GM12878 (cell line): Measurements from ENCODE around the gene MSRB1. TPM values are rescaled to one million over a fixed set of nuclear protein-coding genes. Genes with fewer than 3 reads are reported as not detected.
A peak's percentile ranks its signal among the peaks of the same experiment; 100 is the strongest.
"Not testable (repeated sequence)": the region's sequence is repeated elsewhere in the genome, so short reads cannot be mapped to it uniquely, and the experiment has no call there.

Experiments
- ATAC-seq: fragments of 200-7000 bp; cut with Tn5 transposase; 3 replicates; pipeline ENCODE4 v1.9.1; 2020; ENCODE audit warnings: mild to moderate bottlenecking, moderate library complexity
- BruUV-seq: library from RNA; stranded (reverse); fragments of 400-500 nt; replicated peaks from 2 replicates; lab custom pipeline; 2021; lab: Mats Ljungman, UMichigan
- CTCF ChIA-PET: fragments of 300-600 bp; sonication (Branson Sonifier 250); formaldehyde crosslinking; extraction: SDS; loops from one replicate; lab custom pipeline; 2021; ENCODE audit warnings: inconsistent platforms; lab: Yijun Ruan, JAX
- POLR2A ChIA-PET: fragments of 350-600 bp; formaldehyde crosslinking; extraction: SDS; loops from one replicate; lab custom pipeline; 2021; ENCODE audit warnings: inconsistent platforms; lab: Charles Lee
- RAD21 ChIA-PET: fragments of 300-600 bp; sonication (Branson Sonifier 250); formaldehyde crosslinking; loops from one replicate; lab custom pipeline; 2023; ENCODE audit warnings: antibody characterized with exemption; ENCODE audit not compliant: unreplicated experiment; lab: Charles Lee
- SMC1A ChIA-PET: fragments of 300-600 bp; sonication (Branson Sonifier 250); formaldehyde crosslinking; loops from one replicate; lab custom pipeline; 2023; ENCODE audit not compliant: unreplicated experiment, uncharacterized antibody; lab: Charles Lee
- DNase-seq: peaks from one replicate; pipeline ENCODE4 v3.0.0-alpha.2; 2011; ENCODE audit warnings: low read depth, low spot score
- FAIRE-seq: peaks from 3 replicates; lab custom pipeline; 2011; peaks lifted over from hg19 to GRCh38; lab: Jason Lieb, UNC
- H2AFZ ChIP-seq: 2 replicates; pipeline ENCODE4 v1.6.0; 2011; ENCODE audit warnings: low read depth, low read length, control low read depth; ENCODE audit not compliant: control insufficient read depth
- H3K27ac ChIP-seq: 2 replicates; pipeline ENCODE4 v1.5.1; 2011; ENCODE audit warnings: control low read depth; ENCODE audit not compliant: control insufficient read depth, insufficient read depth
- H3K27me3 ChIP-seq, 2 experiments: replicated peaks in 1 of 2; 2 replicates each; pipeline versions ENCODE4 v1.6.0 to v1.6.1; 2011; ENCODE audit warnings: low read length in 1 of 2; ENCODE audit not compliant: control insufficient read depth in 2 of 2, insufficient read depth in 2 of 2
- H3K36me3 ChIP-seq, 2 experiments: 2 replicates each; pipeline ENCODE4 v1.5.1; 2011; ENCODE audit warnings: low read length in 1 of 2; ENCODE audit not compliant: control insufficient read depth in 2 of 2, insufficient read depth in 2 of 2
- H3K4me1 ChIP-seq: 2 replicates; pipeline ENCODE4 v1.6.1; 2011; ENCODE audit warnings: mild to moderate bottlenecking, low read length, moderate library complexity, mixed read lengths; ENCODE audit not compliant: control insufficient read depth, insufficient read depth
- H3K4me2 ChIP-seq: 2 replicates; pipeline ENCODE4 v1.6.0; 2011; ENCODE audit warnings: control low read depth; ENCODE audit not compliant: control insufficient read depth, insufficient read depth
- H3K4me3 ChIP-seq: fragments of 200-600 bp; sonication (generic); 2 replicates; pipeline ENCODE4 v1.5.1; 2016
- H3K79me2 ChIP-seq: 2 replicates; pipeline ENCODE4 v1.6.0; 2011; ENCODE audit warnings: low read length; ENCODE audit not compliant: control insufficient read depth, insufficient read depth
- H3K9ac ChIP-seq: 2 replicates; pipeline ENCODE4 v1.8.0; 2011; ENCODE audit warnings: low read length, control low read depth, mixed read lengths; ENCODE audit not compliant: control insufficient read depth, insufficient read depth
- H3K9me3 ChIP-seq: replicated peaks from 3 replicates; pipeline ENCODE4 v1.5.1; 2011; ENCODE audit warnings: mild to moderate bottlenecking, low read length; ENCODE audit not compliant: control insufficient read depth, insufficient read depth
- H4K20me1 ChIP-seq: 2 replicates; pipeline ENCODE4 v1.6.0; 2011; ENCODE audit not compliant: control insufficient read depth, insufficient read depth
- BACH1 ChIP-seq: fragments of 450-650 bp; IDR thresholded peaks from 2 replicates; pipeline ENCODE4 v1.6.1; 2017; ENCODE audit warnings: mild to moderate bottlenecking, borderline replicate concordance
- IRF3 ChIP-seq: fragments of 450-650 bp; IDR thresholded peaks from 2 replicates; pipeline ENCODE4 v1.6.1; 2014; ENCODE audit warnings: mild to moderate bottlenecking
- POLR2A ChIP-seq: IDR thresholded peaks from 2 replicates; pipeline ENCODE4 v1.6.1; 2011; ENCODE audit warnings: low read depth, mild to moderate bottlenecking, low read length
- POLR2AphosphoS2 ChIP-seq: IDR thresholded peaks from 2 replicates; pipeline ENCODE4 v1.6.1; 2011; ENCODE audit warnings: low read depth, mild to moderate bottlenecking, low read length, improper control_type of control experiment, moderate library complexity
- POLR2AphosphoS5 ChIP-seq: IDR thresholded peaks from 2 replicates; pipeline ENCODE4 v1.6.1; 2011; ENCODE audit warnings: mild to moderate bottlenecking, low read length, inconsistent platforms
- WGBS: methylation state at CpG from one replicate; pipeline ENCODE4 v1.1.6; 2016; ENCODE audit warnings: low lambda C conversion rate; ENCODE audit not compliant: insufficient replicate concordance, insufficient coverage; ENCODE audit errors: missing lambda C conversion rate; 5-methylcytosine and 5-hydroxymethylcytosine counted together
- in situ Hi-C: fragments of 300-500 bp; cut with MboI; formaldehyde crosslinking; loops from 9 replicates; pipeline ENCODE4 v1.14.3; 2018; ENCODE audit warnings: mixed read lengths
- intact Hi-C: fragments of 100-400 bp; cut with micrococcal nuclease; formaldehyde crosslinking; loops from one replicate; pipeline ENCODE4 v1.14.2; 2022; ENCODE audit not compliant: unreplicated experiment
- polyA plus RNA-seq, 11 experiments: library from polyadenylated mRNA; depleted of rRNA in 4 of 11; unstranded in 6 of 11; stranded (reverse) in 5 of 11; fragments of >200 nt; fragmentation: Nextera tagmentation in 4 of 11; fragmentation: Illumina TruSeq in 1 of 11; extraction: Ambion mirVana in 4 of 11; extraction: Trizol in 1 of 11; gene quantifications; 1 replicate in 1 of 11; 2 replicates in 10 of 11; pipeline versions ENCODE4 v1.2.1 to v1.2.3, GENCODE V29; 2011 to 2016; ENCODE audit warnings: inconsistent platforms in 2 of 11, missing spikeins in 2 of 11, low read depth in 1 of 11
- total RNA-seq, 4 experiments: library from RNA; depleted of rRNA in 3 of 4; stranded (reverse); fragments of >200 nt in 3 of 4; fragmentation: Illumina TruSeq in 1 of 4; extraction: Trizol in 1 of 4; gene quantifications; 2 replicates each; pipeline versions ENCODE4 v1.2.1 to v1.2.3, GENCODE V29; 2013 to 2021

MSRB1 gene
- total and polyA plus RNA-seq, 10 of the 15 experiments (the other 5 are each of a cell fraction or from before 2014, with no cell fraction given) = 5.1 to 48.6 (median 25.7) TPM

- H3K4me2 ChIP-seq = peak overlapping the region; percentile 83
- intact Hi-C loops, H2AFZ ChIP-seq, in situ Hi-C loops, RAD21 ChIA-PET, DNase-seq, ATAC-seq, CTCF ChIA-PET, SMC1A ChIA-PET, FAIRE-seq, H3K27me3 ChIP-seq, H4K20me1 ChIP-seq, H3K9me3 ChIP-seq: not testable (repeated sequence)
- peak overlapping the region; percentile 99 for H3K9ac ChIP-seq
- H3K36me3 ChIP-seq = peaks cover 11 to 13% of the 10 kb centered on the region in 2 experiments; a peak in 3 of 4 replicates
- peaks cover 19% of the 10 kb centered on the region for H3K4me1 ChIP-seq
- TF ChIP-seq POLR2AphosphoS2 = peak; percentile 5; the same call in 1 of the 2 replicates
- TF ChIP-seq POLR2A = peak; percentile 74; the same call in 1 of the 2 replicates
- TF ChIP-seq POLR2AphosphoS5 = 0 out of 2 replicates have a peak, but pooled peaks have one; percentile 13
- 10% methylated on average over 34 of the region's 37 CpGs for WGBS
- H3K4me3 ChIP-seq = peak overlapping the region; percentile 98
- POLR2A ChIA-PET = interaction anchor here (0.9 to 2.2 kb wide), 3 partner anchors 9 to 193 kb away, joined by 3 to 13 read pairs (median 7); partner anchors contain the start of genes SYNGR3, TBL3 and TRAF7
- BruUV-seq = TSS peak; percentile 92
- H3K27ac ChIP-seq = peak overlapping the region; percentile 4
- H3K79me2 ChIP-seq = peaks cover 67% of the 10 kb centered on the region
Measured at GRCh38 chr16:1962161-1963153, 19.5 kb upstream of the MSRB1 start.

GRCh38 chr16:1961651-1962067 is 18.7 kb upstream of the MSRB1 start:
- Histone ChIP-seq H4K20me1 (peaks cover 6% of the 10 kb centered on the region; the same call in 1 of the 2 replicates), H3K9me3 (no peaks in the 10 kb centered on the region), H3K27ac (peak overlapping the region; percentile 18; the same call in 1 of the 2 replicates), H2AFZ (no peak overlapping the region), H3K36me3 (peaks cover 11 to 13% of the 10 kb centered on the region in 2 experiments; a peak in 3 of 4 replicates), H3K4me3 (peak overlapping the region; percentile 98; the same call in 1 of the 2 replicates), H3K4me1 (peaks cover 19% of the 10 kb centered on the region), H3K27me3 (no peaks in the 10 kb centered on the region), H3K79me2 (peaks cover 67% of the 10 kb centered on the region), H3K9ac (peak overlapping the region; percentile 20; the same call in 1 of the 2 replicates), H3K4me2 (peak overlapping the region; percentile 83)
- RAD21 ChIA-PET = interaction anchor here (1.0 kb wide), 1 partner anchor 18 kb away, joined by 3 read pairs; the partner anchor contains the start of gene MSRB1
- ATAC-seq (no peak), DNase-seq (no peak), FAIRE-seq (no peak)
- WGBS = 0% methylated on average over 6 of the region's 6 CpGs
- intact Hi-C loops (no loop called here), in situ Hi-C loops (no loop called here)
- POLR2A ChIA-PET = interaction anchor here (0.7 to 2.2 kb wide), 3 partner anchors 9 to 86 kb away, joined by 3 to 13 read pairs (median 11); partner anchors contain the start of genes NTHL1, SYNGR3, TBL3 and TSC2
- CTCF ChIA-PET = interaction anchor here (1.6 kb wide), 1 partner anchor 20 kb away, joined by 5 read pairs; no protein-coding TSS in a partner anchor
- 0 out of 2 replicates have a peak, but pooled peaks have one; percentile 11 for TF ChIP-seq BACH1
- no peak for TF ChIP-seq IRF3
- BruUV-seq = no TSS peak
- SMC1A ChIA-PET = no interaction called here
